ENCODE measurements around the gene WDR70.

- TF ChIP-seq, protein P1, sequence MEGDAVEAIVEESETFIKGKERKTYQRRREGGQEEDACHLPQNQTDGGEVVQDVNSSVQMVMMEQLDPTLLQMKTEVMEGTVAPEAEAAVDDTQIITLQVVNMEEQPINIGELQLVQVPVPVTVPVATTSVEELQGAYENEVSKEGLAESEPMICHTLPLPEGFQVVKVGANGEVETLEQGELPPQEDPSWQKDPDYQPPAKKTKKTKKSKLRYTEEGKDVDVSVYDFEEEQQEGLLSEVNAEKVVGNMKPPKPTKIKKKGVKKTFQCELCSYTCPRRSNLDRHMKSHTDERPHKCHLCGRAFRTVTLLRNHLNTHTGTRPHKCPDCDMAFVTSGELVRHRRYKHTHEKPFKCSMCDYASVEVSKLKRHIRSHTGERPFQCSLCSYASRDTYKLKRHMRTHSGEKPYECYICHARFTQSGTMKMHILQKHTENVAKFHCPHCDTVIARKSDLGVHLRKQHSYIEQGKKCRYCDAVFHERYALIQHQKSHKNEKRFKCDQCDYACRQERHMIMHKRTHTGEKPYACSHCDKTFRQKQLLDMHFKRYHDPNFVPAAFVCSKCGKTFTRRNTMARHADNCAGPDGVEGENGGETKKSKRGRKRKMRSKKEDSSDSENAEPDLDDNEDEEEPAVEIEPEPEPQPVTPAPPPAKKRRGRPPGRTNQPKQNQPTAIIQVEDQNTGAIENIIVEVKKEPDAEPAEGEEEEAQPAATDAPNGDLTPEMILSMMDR (conservative IDR thresholded peaks at IDR 0.05; ENCODE audit: low read length), result no peak
- no peak for TF ChIP-seq EZH2phosphoT487 (IDR thresholded peaks at IDR 0.05; ENCODE audit: borderline replicate concordance)
Measured at GRCh38 chr5:37792975-37793631, 414.0 kb downstream of the WDR70 start.

Measured in Loucy (cell line).